Effector memory CD8-positive, alpha-beta T cell (primary cell): ENCODE results near the gene GIPC2.
"Not testable (repeated sequence)": the region's sequence is repeated elsewhere in the genome, so short reads cannot be mapped to it uniquely, and the experiment has no call there.

ENCODE experiments used
- ATAC-seq: fragments of 150-1000 bp; cut with Tn5 transposase; replicated peaks from 2 replicates; pipeline ENCODE4 v1.10.0; 2021; ENCODE audit warnings: mild to moderate bottlenecking, moderate library complexity
- DNase-seq, 3 experiments: peaks; one replicate each; pipeline ENCODE4 v3.0.0; 2021
- H3K27ac Mint-ChIP-seq, 2 donors: one replicate each; pipeline ENCODE4 v1.8.0; 2022; ENCODE audit warnings: mild to moderate bottlenecking in 2 of 2, mixed read lengths in 2 of 2, moderate library complexity in 2 of 2
- H3K27me3 Mint-ChIP-seq, 2 donors: one replicate each; pipeline ENCODE4 v1.8.0; 2022; ENCODE audit warnings: mixed read lengths in 2 of 2
- H3K36me3 Mint-ChIP-seq: one replicate; pipeline ENCODE4 v1.8.0; 2022; ENCODE audit warnings: mild to moderate bottlenecking, moderate library complexity, mixed read lengths; ENCODE audit not compliant: insufficient read depth
- H3K4me1 Mint-ChIP-seq, 2 donors: one replicate each; pipeline ENCODE4 v1.8.0; 2022; ENCODE audit warnings: low read depth in 2 of 2, mixed read lengths in 2 of 2
- H3K4me3 Mint-ChIP-seq, 2 donors: one replicate each; pipeline ENCODE4 v1.8.0; 2022; ENCODE audit warnings: mild to moderate bottlenecking in 2 of 2, mixed read lengths in 2 of 2, moderate library complexity in 2 of 2
- H3K9me3 Mint-ChIP-seq, 2 donors: one replicate each; pipeline ENCODE4 v1.8.0; 2022; ENCODE audit warnings: mixed read lengths in 2 of 2

GIPC2 gene

DNA sequence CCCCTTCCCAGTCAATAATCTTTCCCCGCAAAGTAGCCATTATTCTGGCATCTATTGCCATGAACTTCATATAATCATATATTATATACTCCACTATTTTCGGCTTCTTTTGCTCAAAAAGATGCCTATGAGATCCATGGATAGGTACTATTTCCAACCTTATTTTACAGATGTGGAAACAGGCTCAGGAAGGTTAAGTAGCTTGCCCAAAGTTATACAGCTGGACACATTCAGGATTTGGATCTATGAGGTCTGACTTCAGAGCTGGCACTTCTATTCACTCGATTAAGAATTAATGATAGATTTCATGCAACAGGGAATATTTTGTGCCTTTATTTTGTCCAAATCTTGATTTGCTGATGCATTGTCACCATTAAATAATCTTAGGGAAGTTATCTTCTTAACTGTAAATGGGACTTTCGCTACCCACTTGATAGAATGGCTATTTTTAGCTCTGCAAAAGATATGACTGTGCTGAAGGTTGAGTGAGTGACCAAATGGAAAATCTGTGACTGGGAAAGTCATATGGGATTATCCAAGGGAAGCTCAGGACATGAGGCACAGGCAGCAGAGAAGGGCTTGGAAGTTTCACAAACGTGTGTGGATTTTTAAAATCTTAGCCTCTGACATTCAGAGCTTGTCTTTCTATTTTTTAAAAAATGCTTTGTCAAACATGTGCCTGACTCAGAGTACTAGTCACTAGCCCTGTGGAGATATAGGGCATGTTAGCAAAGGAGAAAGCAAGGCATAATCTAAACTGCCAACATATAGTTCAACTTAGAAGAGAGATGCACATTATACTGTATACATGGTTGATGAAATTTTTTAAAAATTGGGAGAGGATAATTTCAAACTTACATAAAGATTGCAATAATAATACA is 36.5 kb downstream of the GIPC2 start:
- Mint-ChIP-seq H3K4me3 (no peak overlapping the region), H3K9me3 (peaks cover 0 to 9% of the 10 kb centered on the region in 2 donors), H3K27me3 (peaks cover 0 to 7% of the 10 kb centered on the region in 2 donors), H3K27ac (peak overlapping the region in 1 of 2 donors; percentile 74), H3K36me3 (no peaks in the 10 kb centered on the region), H3K4me1 (peaks cover 9 to 10% of the 10 kb centered on the region in 2 donors)
- ATAC-seq (no peak), DNase-seq (no peak)

GRCh38 chr1:78084639-78085038 is 38.9 kb downstream of the GIPC2 start:
- not testable (repeated sequence) for H3K9me3 Mint-ChIP-seq, H3K4me3 Mint-ChIP-seq, H3K27ac Mint-ChIP-seq, H3K36me3 Mint-ChIP-seq, ATAC-seq, DNase-seq, H3K4me1 Mint-ChIP-seq, H3K27me3 Mint-ChIP-seq

GRCh38 chr1:78086697-78087096 is 40.9 kb downstream of the GIPC2 start:
- no peak overlapping the region for H3K4me3 Mint-ChIP-seq
- ATAC-seq, result no peak

GRCh38 chr1:78088015-78088414 is 42.2 kb downstream of the GIPC2 start:
- H3K36me3 Mint-ChIP-seq, result no peaks in the 10 kb centered on the region
- no peak for ATAC-seq

More at GRCh38 chr1:78086697-78087096, 40.9 kb downstream of the GIPC2 start:
- H3K36me3 Mint-ChIP-seq, result no peaks in the 10 kb centered on the region
- H3K27me3 Mint-ChIP-seq, result peaks cover 0 to 21% of the 10 kb centered on the region in 2 donors
- H3K4me1 Mint-ChIP-seq, result no peaks in the 10 kb centered on the region
- H3K27ac Mint-ChIP-seq, result no peak overlapping the region
- DNase-seq, result no peak
- H3K9me3 Mint-ChIP-seq, result peaks cover 0 to 9% of the 10 kb centered on the region in 2 donors

GRCh38 chr1:78088486-78088885 is 42.7 kb downstream of the GIPC2 start:
- peaks cover 0 to 25% of the 10 kb centered on the region in 2 donors for H3K27me3 Mint-ChIP-seq
- no peaks in the 10 kb centered on the region for H3K4me1 Mint-ChIP-seq
- H3K9me3 Mint-ChIP-seq, result peaks cover 0 to 9% of the 10 kb centered on the region in 2 donors
- H3K27ac Mint-ChIP-seq, result no peak overlapping the region
- H3K36me3 Mint-ChIP-seq, result no peaks in the 10 kb centered on the region
- DNase-seq, result no peak
- H3K4me3 Mint-ChIP-seq, result no peak overlapping the region
- ATAC-seq, result no peak

More at GRCh38 chr1:78088015-78088414, 42.2 kb downstream of the GIPC2 start:
- DNase-seq, result no peak
- peaks cover 0 to 25% of the 10 kb centered on the region in 2 donors for H3K27me3 Mint-ChIP-seq
- no peaks in the 10 kb centered on the region for H3K4me1 Mint-ChIP-seq
- no peak overlapping the region for H3K27ac Mint-ChIP-seq
- no peak overlapping the region for H3K4me3 Mint-ChIP-seq
- peaks cover 0 to 9% of the 10 kb centered on the region in 2 donors for H3K9me3 Mint-ChIP-seq

- DNase-seq, result no peak
- Mint-ChIP-seq H3K27ac (no peak overlapping the region), H3K4me1 (no peaks in the 10 kb centered on the region), H3K9me3 (peaks cover 0 to 9% of the 10 kb centered on the region in 2 donors), H3K36me3 (no peaks in the 10 kb centered on the region), H3K4me3 (no peak overlapping the region), H3K27me3 (peaks cover 0 to 25% of the 10 kb centered on the region in 2 donors)
- no peak for ATAC-seq
Observed at GRCh38 chr1:78089010-78089409, 43.2 kb downstream of the GIPC2 start.

- H3K27me3 Mint-ChIP-seq, result peaks cover 0 to 25% of the 10 kb centered on the region in 2 donors
- no peak for ATAC-seq
- H3K9me3 Mint-ChIP-seq, result peaks cover 0 to 9% of the 10 kb centered on the region in 2 donors
- no peaks in the 10 kb centered on the region for H3K4me1 Mint-ChIP-seq
- H3K36me3 Mint-ChIP-seq, result no peaks in the 10 kb centered on the region
- no peak for DNase-seq
- no peak overlapping the region for H3K27ac Mint-ChIP-seq
- H3K4me3 Mint-ChIP-seq, result no peak overlapping the region
Observed at GRCh38 chr1:78090472-78091133, 44.8 kb downstream of the GIPC2 start.

DNA sequence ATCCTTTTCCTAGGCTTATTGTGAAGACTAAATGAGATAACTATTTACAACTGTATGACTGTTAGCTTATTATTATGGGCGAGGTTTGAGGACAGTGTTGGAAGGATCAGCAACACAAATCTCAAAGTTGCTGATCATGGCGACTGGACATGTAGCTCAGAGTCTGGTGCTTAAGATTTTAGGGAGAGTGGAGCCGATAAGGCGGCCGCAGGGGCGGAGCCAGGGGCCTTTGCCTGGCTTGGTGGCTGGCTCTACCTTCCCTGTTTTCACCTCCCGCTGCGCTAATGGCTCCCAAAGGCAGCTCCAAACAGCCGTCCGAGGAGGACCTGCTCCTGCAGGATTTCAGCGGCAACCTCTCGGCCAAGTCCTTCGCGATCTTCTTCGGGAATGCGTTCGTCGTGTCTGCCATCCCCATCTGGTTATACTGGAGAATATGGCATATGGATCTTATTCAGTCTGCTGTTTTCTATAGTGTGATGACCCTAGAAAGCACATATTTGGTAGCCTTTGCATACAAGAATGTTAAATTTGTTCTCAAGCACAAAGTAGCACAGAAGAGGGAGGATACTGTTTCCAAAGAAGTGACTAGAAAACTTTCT is 45.5 kb downstream of the GIPC2 start:
- Mint-ChIP-seq H3K36me3 (no peaks in the 10 kb centered on the region), H3K4me1 (no peaks in the 10 kb centered on the region), H3K27ac (no peak overlapping the region), H3K9me3 (peaks cover 0 to 5% of the 10 kb centered on the region in 2 donors), H3K4me3 (no peak overlapping the region), H3K27me3 (peaks cover 0 to 23% of the 10 kb centered on the region in 2 donors)
- DNase-seq (no peak), ATAC-seq (no peak)

- DNase-seq, result no peak
- peaks cover 0 to under 1% of the 10 kb centered on the region in 2 donors for H3K9me3 Mint-ChIP-seq
- H3K27ac Mint-ChIP-seq, result no peak overlapping the region
- peaks cover 0 to 18% of the 10 kb centered on the region in 2 donors for H3K27me3 Mint-ChIP-seq
- no peaks in the 10 kb centered on the region for H3K4me1 Mint-ChIP-seq
- no peak for ATAC-seq
- H3K4me3 Mint-ChIP-seq, result no peak overlapping the region
- no peaks in the 10 kb centered on the region for H3K36me3 Mint-ChIP-seq
Observed at GRCh38 chr1:78091886-78092285, 46.1 kb downstream of the GIPC2 start.

DNA sequence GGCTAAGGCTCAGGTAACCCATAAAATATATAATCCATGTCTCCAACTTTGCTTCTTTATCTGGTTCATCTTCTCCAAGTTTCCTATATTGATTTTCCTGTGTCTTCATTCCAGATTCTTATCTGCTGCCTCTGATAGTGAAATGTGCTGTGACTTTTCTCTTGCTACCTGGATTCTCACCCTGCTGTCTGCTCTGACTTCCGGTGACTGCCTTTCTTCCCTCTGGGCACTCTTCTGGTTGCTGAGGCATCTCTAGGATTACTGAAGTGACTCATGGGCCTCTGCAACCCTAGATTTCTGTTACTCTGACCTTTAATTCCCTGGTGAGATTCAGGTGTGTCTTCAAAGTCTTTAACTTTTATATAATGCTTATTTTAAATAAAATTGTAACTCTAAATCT is 46.9 kb downstream of the GIPC2 start:
- no peaks in the 10 kb centered on the region for H3K36me3 Mint-ChIP-seq
- H3K9me3 Mint-ChIP-seq, result no peaks in the 10 kb centered on the region
- H3K27ac Mint-ChIP-seq, result no peak overlapping the region
- H3K4me3 Mint-ChIP-seq, result no peak overlapping the region
- H3K27me3 Mint-ChIP-seq, result peaks cover 0 to 17% of the 10 kb centered on the region in 2 donors
- H3K4me1 Mint-ChIP-seq, result no peaks in the 10 kb centered on the region
- DNase-seq (no peak), ATAC-seq (no peak)

- no peaks in the 10 kb centered on the region for H3K4me1 Mint-ChIP-seq
- H3K4me3 Mint-ChIP-seq, result no peak overlapping the region
- DNase-seq, result no peak
- H3K36me3 Mint-ChIP-seq, result no peaks in the 10 kb centered on the region
- no peaks in the 10 kb centered on the region for H3K9me3 Mint-ChIP-seq
- ATAC-seq, result no peak
- no peak overlapping the region for H3K27ac Mint-ChIP-seq
- H3K27me3 Mint-ChIP-seq, result peaks cover 0 to 17% of the 10 kb centered on the region in 2 donors
Observed at GRCh38 chr1:78093560-78093959, 47.8 kb downstream of the GIPC2 start.

DNA sequence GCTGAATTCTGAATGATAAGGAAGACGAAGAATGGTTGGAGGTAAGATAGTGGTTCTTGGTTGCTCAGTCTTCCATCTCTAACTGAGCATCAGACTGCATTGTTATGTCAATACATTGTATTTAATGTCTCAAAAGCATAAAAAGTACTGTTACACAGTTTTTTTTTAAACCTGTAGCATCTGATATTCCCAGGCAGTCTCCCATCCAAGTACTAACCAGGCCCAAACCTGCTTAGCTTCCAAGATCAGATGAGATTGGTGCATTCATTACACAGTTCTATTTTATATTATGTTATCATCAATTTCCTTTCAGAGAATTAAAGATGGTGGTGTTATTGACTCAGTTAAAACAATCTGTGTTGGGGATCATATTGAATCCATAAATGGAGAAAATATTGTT is 48.9 kb downstream of the GIPC2 start:
- Mint-ChIP-seq H3K27ac (no peak overlapping the region), H3K27me3 (peaks cover 0 to 18% of the 10 kb centered on the region in 2 donors), H3K4me1 (no peaks in the 10 kb centered on the region)

DNA sequence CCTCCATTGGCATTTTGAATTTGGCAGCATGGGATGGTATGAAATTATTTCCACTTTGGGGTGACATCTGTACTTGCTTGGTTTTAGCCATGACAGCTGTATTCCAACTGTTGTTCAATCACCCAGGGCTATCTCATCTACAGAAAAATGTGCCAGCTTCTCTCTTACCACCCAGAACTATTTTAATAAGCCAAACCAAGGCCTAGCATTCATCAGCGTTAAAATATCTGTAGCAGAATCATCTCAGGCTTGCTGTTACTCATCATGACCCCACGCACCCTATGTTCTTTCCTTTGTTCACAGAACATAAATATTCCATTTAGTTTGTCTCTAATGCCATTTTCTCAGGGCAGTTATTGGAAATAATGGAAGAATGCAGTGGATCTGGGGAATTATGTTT is 49.8 kb downstream of the GIPC2 start:
- no peak for ATAC-seq
- no peaks in the 10 kb centered on the region for H3K9me3 Mint-ChIP-seq
- no peak overlapping the region for H3K27ac Mint-ChIP-seq
- no peaks in the 10 kb centered on the region for H3K36me3 Mint-ChIP-seq
- H3K4me3 Mint-ChIP-seq, result no peak overlapping the region
- H3K27me3 Mint-ChIP-seq, result peaks cover 5 to 25% of the 10 kb centered on the region in 2 donors
- DNase-seq, result no peak
- no peaks in the 10 kb centered on the region for H3K4me1 Mint-ChIP-seq

More for the DNA sequence above, 48.9 kb downstream of the GIPC2 start:
- Mint-ChIP-seq H3K9me3 (no peaks in the 10 kb centered on the region), H3K4me3 (no peak overlapping the region), H3K36me3 (no peaks in the 10 kb centered on the region)
- DNase-seq, result no peak
- ATAC-seq, result no peak
